ENCODE results near the gene CD44. TPM values are rescaled to one million over a fixed set of nuclear protein-coding genes. Genes with fewer than 3 reads are reported as not detected.

CD44 gene
- total RNA-seq, 3 donors from 2014 or later (not counting 1 experiment from before 2014, with no cell fraction given) = 354 to 638 (median 490) TPM

DNA sequence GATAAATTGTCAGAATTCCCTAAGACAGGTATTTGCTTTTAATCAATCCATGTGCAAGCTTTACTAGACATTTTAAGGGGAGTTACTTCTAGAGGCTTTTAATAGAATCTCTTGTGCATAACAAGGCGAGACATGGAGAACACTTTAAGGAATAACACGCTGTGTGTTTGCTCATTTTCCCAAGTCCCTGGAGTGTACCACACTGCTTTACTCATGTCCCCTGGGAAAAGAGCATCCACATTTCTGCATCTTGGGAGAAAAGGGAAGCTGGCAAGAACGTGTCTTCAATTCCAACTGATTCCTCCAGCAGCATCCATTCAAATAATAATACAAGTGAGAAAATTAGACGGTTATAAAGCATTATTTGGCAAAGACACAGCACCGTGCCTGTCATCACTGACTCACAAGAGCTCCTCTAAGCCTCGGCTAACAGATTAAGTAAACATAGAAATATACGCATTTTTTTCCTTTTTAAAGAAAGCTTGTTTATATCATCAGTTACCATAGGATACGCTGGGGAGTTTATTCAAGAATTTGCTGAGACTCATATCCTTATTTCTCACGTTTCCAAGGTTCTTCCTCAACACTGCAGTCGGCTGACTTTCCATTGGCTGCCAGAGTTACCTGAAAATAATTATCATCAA is 121.5 kb downstream of the CD44 start:
- Mint-ChIP-seq H3K27ac (no peak overlapping the region), H3K4me3 (no peak overlapping the region), H3K9me3 (no peaks in the 10 kb centered on the region), H3K4me1 (peaks cover 15 to 20% of the 10 kb centered on the region in 2 donors), H3K27me3 (ENCODE audit: low read depth in 2 of 2) (peaks cover 0 to 3% of the 10 kb centered on the region in 2 donors), H3K36me3 (no peaks in the 10 kb centered on the region)
- Histone ChIP-seq H3K4me1 (ENCODE audit: control insufficient read depth, insufficient read depth, low read length) (peaks cover 4% of the 10 kb centered on the region), H3K27me3 (ENCODE audit: control insufficient read depth, insufficient read depth, low read length) (no peaks in the 10 kb centered on the region), H3K27ac (ENCODE audit: low read length) (no peak overlapping the region), H3K36me3 (ENCODE audit: control insufficient read depth, insufficient read depth, low read length) (no peaks in the 10 kb centered on the region), H3K4me3 (ENCODE audit: low read length) (no peak overlapping the region), H3K9me3 (ENCODE audit: control insufficient read depth, insufficient read depth, low read length) (no peaks in the 10 kb centered on the region)
- WGBS (ENCODE audit: insufficient coverage) = 84% methylated on average over 10 of the region's 10 CpGs
- intact Hi-C loops (cut with micrococcal nuclease) = no loop called here
- no peak for DNase-seq
- TF ChIP-seq, protein P1, sequence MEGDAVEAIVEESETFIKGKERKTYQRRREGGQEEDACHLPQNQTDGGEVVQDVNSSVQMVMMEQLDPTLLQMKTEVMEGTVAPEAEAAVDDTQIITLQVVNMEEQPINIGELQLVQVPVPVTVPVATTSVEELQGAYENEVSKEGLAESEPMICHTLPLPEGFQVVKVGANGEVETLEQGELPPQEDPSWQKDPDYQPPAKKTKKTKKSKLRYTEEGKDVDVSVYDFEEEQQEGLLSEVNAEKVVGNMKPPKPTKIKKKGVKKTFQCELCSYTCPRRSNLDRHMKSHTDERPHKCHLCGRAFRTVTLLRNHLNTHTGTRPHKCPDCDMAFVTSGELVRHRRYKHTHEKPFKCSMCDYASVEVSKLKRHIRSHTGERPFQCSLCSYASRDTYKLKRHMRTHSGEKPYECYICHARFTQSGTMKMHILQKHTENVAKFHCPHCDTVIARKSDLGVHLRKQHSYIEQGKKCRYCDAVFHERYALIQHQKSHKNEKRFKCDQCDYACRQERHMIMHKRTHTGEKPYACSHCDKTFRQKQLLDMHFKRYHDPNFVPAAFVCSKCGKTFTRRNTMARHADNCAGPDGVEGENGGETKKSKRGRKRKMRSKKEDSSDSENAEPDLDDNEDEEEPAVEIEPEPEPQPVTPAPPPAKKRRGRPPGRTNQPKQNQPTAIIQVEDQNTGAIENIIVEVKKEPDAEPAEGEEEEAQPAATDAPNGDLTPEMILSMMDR (IDR thresholded peaks at IDR 0.05) = no peak
- no peak for ATAC-seq

DNA sequence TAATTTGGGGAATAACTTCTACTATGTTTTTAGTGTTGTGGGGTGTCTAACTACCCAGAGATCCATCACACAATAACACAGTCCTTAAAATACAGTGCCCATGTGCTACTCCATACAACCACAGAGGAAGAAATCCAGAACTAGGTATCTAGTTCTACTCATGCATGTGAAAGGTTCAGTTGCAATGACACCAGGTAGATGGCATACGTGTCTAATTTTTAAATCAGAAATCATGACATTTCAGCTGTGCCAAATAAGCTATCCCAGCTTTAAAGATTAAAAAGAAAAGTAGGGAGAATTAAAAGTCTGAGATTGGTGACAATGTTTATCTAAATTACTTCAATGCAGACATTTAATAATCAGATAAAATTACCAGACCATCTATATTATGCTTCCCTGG is 122.2 kb downstream of the CD44 start:
- no peak overlapping the region for H3K4me3 Mint-ChIP-seq
- no peaks in the 10 kb centered on the region for H3K9me3 Mint-ChIP-seq
- DNase-seq (no peak), ATAC-seq (no peak)
- no peaks in the 10 kb centered on the region for H3K36me3 ChIP-seq (ENCODE audit: control insufficient read depth, insufficient read depth, low read length)
- H3K27ac Mint-ChIP-seq = no peak overlapping the region
- H3K27ac ChIP-seq (ENCODE audit: low read length) = no peak overlapping the region
- no peaks in the 10 kb centered on the region for H3K9me3 ChIP-seq (ENCODE audit: control insufficient read depth, insufficient read depth, low read length)
- peaks cover 3% of the 10 kb centered on the region for H3K4me1 ChIP-seq (ENCODE audit: control insufficient read depth, insufficient read depth, low read length)
- peaks cover 0 to 3% of the 10 kb centered on the region in 2 donors for H3K27me3 Mint-ChIP-seq (ENCODE audit: low read depth in 2 of 2)
- TF ChIP-seq, protein P1 (IDR thresholded peaks at IDR 0.05) = no peak
- intact Hi-C loops (cut with micrococcal nuclease) = no loop called here
- no peaks in the 10 kb centered on the region for H3K27me3 ChIP-seq (ENCODE audit: control insufficient read depth, insufficient read depth, low read length)
- WGBS (ENCODE audit: insufficient coverage) = 100% methylated on average over 1 of the region's 1 CpG
- peaks cover 15 to 16% of the 10 kb centered on the region in 2 donors for H3K4me1 Mint-ChIP-seq
- no peak overlapping the region for H3K4me3 ChIP-seq (ENCODE audit: low read length)
- H3K36me3 Mint-ChIP-seq = no peaks in the 10 kb centered on the region

DNA sequence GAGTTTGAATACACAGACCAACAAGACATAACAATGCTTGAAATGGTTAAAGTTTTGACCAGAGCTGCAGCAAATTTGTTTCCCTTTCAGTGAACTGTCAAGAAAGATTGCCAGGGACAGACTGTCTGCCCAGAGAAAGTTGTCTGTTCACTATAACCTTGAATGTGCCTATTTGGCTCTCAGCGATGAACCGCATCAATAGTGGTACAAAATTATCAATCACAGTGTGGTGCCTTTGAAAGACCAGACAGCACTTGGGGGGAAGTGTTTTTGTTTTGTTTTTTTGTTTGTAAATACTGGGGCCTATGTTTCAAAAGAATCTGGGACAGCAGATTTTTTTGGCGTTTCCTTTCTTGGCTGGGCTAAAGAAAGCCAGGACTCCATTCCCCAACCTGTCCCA is 123.1 kb downstream of the CD44 start:
- H3K4me1 Mint-ChIP-seq = peaks cover 7% of the 10 kb centered on the region in 2 donors
- H3K27ac Mint-ChIP-seq = no peak overlapping the region
- no peaks in the 10 kb centered on the region for H3K36me3 ChIP-seq (ENCODE audit: control insufficient read depth, insufficient read depth, low read length)
- no peaks in the 10 kb centered on the region for H3K36me3 Mint-ChIP-seq
- no peaks in the 10 kb centered on the region for H3K9me3 ChIP-seq (ENCODE audit: control insufficient read depth, insufficient read depth, low read length)
- peaks cover 0 to 3% of the 10 kb centered on the region in 2 donors for H3K27me3 Mint-ChIP-seq (ENCODE audit: low read depth in 2 of 2)
- no peak overlapping the region for H3K27ac ChIP-seq (ENCODE audit: low read length)
- no peaks in the 10 kb centered on the region for H3K9me3 Mint-ChIP-seq
- 95% methylated on average over 2 of the region's 3 CpGs for whole genome bisulfite sequencing (ENCODE audit: insufficient coverage)
- H3K4me1 ChIP-seq (ENCODE audit: control insufficient read depth, insufficient read depth, low read length) = no peaks in the 10 kb centered on the region
- no peaks in the 10 kb centered on the region for H3K27me3 ChIP-seq (ENCODE audit: control insufficient read depth, insufficient read depth, low read length)
- intact Hi-C loops (cut with micrococcal nuclease) = no loop called here
- H3K4me3 Mint-ChIP-seq = no peak overlapping the region
- DNase-seq (no peak), ATAC-seq (no peak)
- no peak overlapping the region for H3K4me3 ChIP-seq (ENCODE audit: low read length)
- TF ChIP-seq, protein P1 (IDR thresholded peaks at IDR 0.05) = no peak

DNA sequence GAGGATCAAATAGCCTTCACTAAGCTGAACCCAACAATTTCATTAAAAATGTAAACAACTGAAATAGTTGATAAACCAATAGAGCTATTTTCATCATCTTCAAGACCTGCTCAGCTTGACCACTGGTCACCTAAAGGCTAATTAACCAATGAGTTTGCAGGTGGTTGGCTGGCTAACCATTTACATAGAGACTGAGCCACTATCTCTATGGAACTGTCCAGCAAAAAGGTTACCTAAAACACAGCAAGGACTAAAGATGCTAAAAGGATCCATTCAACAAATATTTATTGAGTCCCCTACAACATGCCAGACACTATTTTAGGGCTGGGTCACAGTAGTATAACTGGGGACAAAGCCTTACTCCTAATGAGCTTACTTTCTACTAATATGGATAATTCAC is 123.8 kb downstream of the CD44 start:
- Histone ChIP-seq H3K4me1 (ENCODE audit: control insufficient read depth, insufficient read depth, low read length) (no peaks in the 10 kb centered on the region), H3K36me3 (ENCODE audit: control insufficient read depth, insufficient read depth, low read length) (no peaks in the 10 kb centered on the region), H3K27ac (ENCODE audit: low read length) (no peak overlapping the region), H3K27me3 (ENCODE audit: control insufficient read depth, insufficient read depth, low read length) (no peaks in the 10 kb centered on the region), H3K9me3 (ENCODE audit: control insufficient read depth, insufficient read depth, low read length) (no peaks in the 10 kb centered on the region), H3K4me3 (ENCODE audit: low read length) (no peak overlapping the region)
- H3K27ac Mint-ChIP-seq = no peak overlapping the region
- H3K9me3 Mint-ChIP-seq = no peaks in the 10 kb centered on the region
- no peaks in the 10 kb centered on the region for H3K36me3 Mint-ChIP-seq
- no peak for DNase-seq
- H3K27me3 Mint-ChIP-seq (ENCODE audit: low read depth in 2 of 2) = peaks cover 0 to 3% of the 10 kb centered on the region in 2 donors
- TF ChIP-seq, protein P1 (IDR thresholded peaks at IDR 0.05) = no peak
- peaks cover 0 to under 1% of the 10 kb centered on the region in 2 donors for H3K4me1 Mint-ChIP-seq
- intact Hi-C loops (cut with micrococcal nuclease) = no loop called here
- no peak overlapping the region for H3K4me3 Mint-ChIP-seq
- no peak for ATAC-seq

All from natural killer cell (primary cell).